ENCODE data around the gene LYPLAL1.
A peak's percentile ranks its signal among the peaks of the same experiment; 100 is the strongest.

LYPLAL1 gene

GRCh38 chr1:219174460-219175211, 958 bp downstream of the LYPLAL1 start:
- TF ChIP-seq CTCF (IDR thresholded peaks at IDR 0.05; ENCODE audit: low read depth, low read length, missing control alignments): no peak
- peak overlapping the region; percentile 78 for H3K4me3 ChIP-seq (ENCODE audit: low read depth, low read length)
- no peak for DNase-seq (ENCODE audit: low read depth)

GRCh38 chr1:219175212-219175564, 1.5 kb downstream of the LYPLAL1 start:
- no peak for DNase-seq (ENCODE audit: low read depth)
- TF ChIP-seq CTCF (IDR thresholded peaks at IDR 0.05; ENCODE audit: low read depth, low read length, missing control alignments): no peak
- peak overlapping the region; percentile 78 for H3K4me3 ChIP-seq (ENCODE audit: low read depth, low read length)

GRCh38 chr1:219176168-219176567, 2.5 kb downstream of the LYPLAL1 start:
- no peak for TF ChIP-seq CTCF (IDR thresholded peaks at IDR 0.05; ENCODE audit: low read depth, low read length, missing control alignments)
- no peak for DNase-seq (ENCODE audit: low read depth)
- H3K4me3 ChIP-seq (ENCODE audit: low read depth, low read length): peak overlapping the region; percentile 78

- H3K4me3 ChIP-seq (ENCODE audit: low read depth, low read length): peak overlapping the region; percentile 78
These were observed 3.7 kb downstream of the LYPLAL1 start for GRCh38 chr1:219177363-219177762.

GRCh38 chr1:219177940-219178339, 4.3 kb downstream of the LYPLAL1 start:
- H3K4me3 ChIP-seq (ENCODE audit: low read depth, low read length): peak overlapping the region; percentile 23; the same call in 1 of the 2 replicates
- no peak for DNase-seq (ENCODE audit: low read depth)
- no peak for TF ChIP-seq CTCF (IDR thresholded peaks at IDR 0.05; ENCODE audit: low read depth, low read length, missing control alignments)

More at GRCh38 chr1:219177363-219177762, 3.7 kb downstream of the LYPLAL1 start:
- no peak for DNase-seq (ENCODE audit: low read depth)
- no peak for TF ChIP-seq CTCF (IDR thresholded peaks at IDR 0.05; ENCODE audit: low read depth, low read length, missing control alignments)

- TF ChIP-seq CTCF (IDR thresholded peaks at IDR 0.05; ENCODE audit: low read depth, low read length, missing control alignments): no peak
- DNase-seq (ENCODE audit: low read depth): no peak
- no peak overlapping the region for H3K4me3 ChIP-seq (ENCODE audit: low read depth, low read length)
These were observed 5.6 kb downstream of the LYPLAL1 start for GRCh38 chr1:219179293-219179692.

GRCh38 chr1:219184337-219184736, 10.7 kb downstream of the LYPLAL1 start:
- no peak overlapping the region for H3K4me3 ChIP-seq (ENCODE audit: low read depth, low read length)
- no peak for TF ChIP-seq CTCF (IDR thresholded peaks at IDR 0.05; ENCODE audit: low read depth, low read length, missing control alignments)
- DNase-seq (ENCODE audit: low read depth): no peak

All from GM12864 (cell line).